ENCODE data around the gene SPTSSB.

The SPTSSB gene

DNA sequence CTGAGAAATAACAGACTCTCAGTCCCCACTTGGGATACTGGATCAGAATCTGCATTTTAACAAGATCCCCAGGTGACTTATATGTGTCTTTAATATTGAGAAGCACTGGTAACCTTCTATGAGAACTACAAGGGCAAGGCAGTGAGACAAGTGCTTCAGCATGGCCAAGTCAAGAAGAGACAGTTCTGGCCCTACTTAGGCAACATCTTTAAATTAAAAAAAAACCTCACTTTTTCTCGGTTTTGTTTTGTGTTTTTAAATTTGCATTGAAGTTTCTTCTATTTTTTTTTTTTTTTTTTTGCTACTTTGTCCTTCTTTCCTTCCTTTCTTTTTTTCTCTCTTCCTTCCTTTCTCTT is 42.5 kb upstream of the SPTSSB start:
- Mint-ChIP-seq H3K9me3 (peaks cover 7% of the 10 kb centered on the region), H3K27ac (no peak overlapping the region), H3K36me3 (ENCODE audit: low read depth) (peaks cover 3% of the 10 kb centered on the region), H3K4me3 (no peak overlapping the region), H3K27me3 (ENCODE audit: low read depth) (no peaks in the 10 kb centered on the region), H3K4me1 (peaks cover 28% of the 10 kb centered on the region)
- TF ChIP-seq, protein P1, sequence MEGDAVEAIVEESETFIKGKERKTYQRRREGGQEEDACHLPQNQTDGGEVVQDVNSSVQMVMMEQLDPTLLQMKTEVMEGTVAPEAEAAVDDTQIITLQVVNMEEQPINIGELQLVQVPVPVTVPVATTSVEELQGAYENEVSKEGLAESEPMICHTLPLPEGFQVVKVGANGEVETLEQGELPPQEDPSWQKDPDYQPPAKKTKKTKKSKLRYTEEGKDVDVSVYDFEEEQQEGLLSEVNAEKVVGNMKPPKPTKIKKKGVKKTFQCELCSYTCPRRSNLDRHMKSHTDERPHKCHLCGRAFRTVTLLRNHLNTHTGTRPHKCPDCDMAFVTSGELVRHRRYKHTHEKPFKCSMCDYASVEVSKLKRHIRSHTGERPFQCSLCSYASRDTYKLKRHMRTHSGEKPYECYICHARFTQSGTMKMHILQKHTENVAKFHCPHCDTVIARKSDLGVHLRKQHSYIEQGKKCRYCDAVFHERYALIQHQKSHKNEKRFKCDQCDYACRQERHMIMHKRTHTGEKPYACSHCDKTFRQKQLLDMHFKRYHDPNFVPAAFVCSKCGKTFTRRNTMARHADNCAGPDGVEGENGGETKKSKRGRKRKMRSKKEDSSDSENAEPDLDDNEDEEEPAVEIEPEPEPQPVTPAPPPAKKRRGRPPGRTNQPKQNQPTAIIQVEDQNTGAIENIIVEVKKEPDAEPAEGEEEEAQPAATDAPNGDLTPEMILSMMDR (IDR thresholded peaks at IDR 0.05; ENCODE audit: unreplicated experiment in 3 of 3): no peak

- H3K36me3 Mint-ChIP-seq (ENCODE audit: low read depth): peaks cover 3% of the 10 kb centered on the region
These were observed 42.0 kb upstream of the SPTSSB start for GRCh38 chr3:161413127-161413854.

GRCh38 chr3:161412123-161412522 is 40.8 kb upstream of the SPTSSB start:
- Mint-ChIP-seq H3K27ac (no peak overlapping the region), H3K4me1 (peaks cover 28% of the 10 kb centered on the region), H3K9me3 (peaks cover 7% of the 10 kb centered on the region), H3K4me3 (no peak overlapping the region), H3K36me3 (ENCODE audit: low read depth) (peaks cover 3% of the 10 kb centered on the region), H3K27me3 (ENCODE audit: low read depth) (no peaks in the 10 kb centered on the region)
- TF ChIP-seq, protein P1 (IDR thresholded peaks at IDR 0.05; ENCODE audit: unreplicated experiment in 3 of 3): no peak

More at GRCh38 chr3:161413127-161413854, 42.0 kb upstream of the SPTSSB start:
- H3K27ac Mint-ChIP-seq: peak overlapping the region in 2 of 3 experiments; percentile 49 to 50
- peaks cover 7% of the 10 kb centered on the region for H3K9me3 Mint-ChIP-seq
- TF ChIP-seq, protein P1 (IDR thresholded peaks at IDR 0.05; ENCODE audit: unreplicated experiment in 3 of 3): no peak
- H3K4me1 Mint-ChIP-seq: peaks cover 28% of the 10 kb centered on the region
- no peaks in the 10 kb centered on the region for H3K27me3 Mint-ChIP-seq (ENCODE audit: low read depth)
- H3K4me3 Mint-ChIP-seq: no peak overlapping the region

DNA sequence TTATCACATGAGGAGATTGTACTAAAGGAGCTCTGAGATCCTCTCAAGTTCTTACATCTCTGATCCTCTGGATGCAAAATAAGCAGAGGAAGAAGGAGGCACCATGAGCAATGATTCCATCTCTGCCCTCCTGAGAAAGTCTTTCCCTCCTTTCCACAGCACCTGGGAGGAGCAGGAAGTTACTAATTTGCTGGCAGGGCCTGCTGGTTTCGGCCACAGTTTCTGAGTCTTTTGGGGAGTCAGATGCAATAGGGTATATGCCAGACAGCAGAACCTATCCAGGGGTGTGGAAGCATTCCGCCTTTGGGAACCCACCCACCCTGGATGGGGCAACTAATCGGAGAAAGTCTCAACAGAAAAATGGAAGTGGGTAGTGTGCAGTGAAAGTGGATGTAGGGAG is 38.5 kb upstream of the SPTSSB start:
- Mint-ChIP-seq H3K4me1 (peaks cover 13% of the 10 kb centered on the region), H3K36me3 (ENCODE audit: low read depth) (no peaks in the 10 kb centered on the region), H3K27me3 (ENCODE audit: low read depth) (no peaks in the 10 kb centered on the region), H3K27ac (no peak overlapping the region), H3K4me3 (no peak overlapping the region), H3K9me3 (no peaks in the 10 kb centered on the region)
- TF ChIP-seq, protein P1 (IDR thresholded peaks at IDR 0.05; ENCODE audit: unreplicated experiment in 3 of 3): no peak

DNA sequence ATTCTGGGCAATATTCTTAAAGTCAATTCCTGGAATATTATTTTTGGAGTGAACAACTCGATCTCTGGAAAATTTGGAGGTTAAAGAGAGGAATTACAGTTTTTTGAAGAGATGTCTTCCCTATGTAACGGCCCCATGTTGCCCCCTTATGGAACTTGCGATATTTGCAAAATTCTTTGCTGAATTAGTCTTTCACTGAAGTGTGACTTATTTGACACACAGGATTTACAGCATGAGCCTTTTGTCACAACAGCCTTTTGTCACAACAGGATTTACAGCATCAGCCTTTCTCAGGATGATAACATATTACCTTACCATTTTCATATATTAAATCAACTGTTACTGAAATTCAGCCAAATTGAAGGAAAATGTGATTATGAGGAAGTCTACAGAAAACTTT is 37.8 kb upstream of the SPTSSB start:
- TF ChIP-seq, protein P1 (IDR thresholded peaks at IDR 0.05; ENCODE audit: unreplicated experiment in 3 of 3): peak; percentile 65 to 70 (median 68)
- Mint-ChIP-seq H3K27me3 (ENCODE audit: low read depth) (no peaks in the 10 kb centered on the region), H3K4me3 (no peak overlapping the region), H3K36me3 (ENCODE audit: low read depth) (no peaks in the 10 kb centered on the region), H3K9me3 (no peaks in the 10 kb centered on the region), H3K4me1 (peaks cover 10% of the 10 kb centered on the region), H3K27ac (peak overlapping the region in 1 of 3 experiments; percentile 36)
